Activated T-helper 2 cell treated with anti-CD3 and anti-CD28 coated beads, Interferon-gamma antibody, Interleukin-2, Interleukin-4, amounts not matched to agents 10 μg/mL and 5 μg/mL and 100 μg/mL, durations not matched to agents 14 hours and 24 hours and 36 hours (primary cell): ENCODE measurements around the gene ZNF609. TPM values are rescaled to one million over a fixed set of nuclear protein-coding genes. Genes with fewer than 3 reads are reported as not detected.
"Not testable (repeated sequence)": the region's sequence is repeated elsewhere in the genome, so short reads cannot be mapped to it uniquely, and the experiment has no call there.

Experiments used
- DNase-seq: peaks from one replicate; pipeline ENCODE4 v3.0.0; 2021; ENCODE audit warnings: low spot score
- H3K27ac Mint-ChIP-seq: one replicate; pipeline ENCODE4 v1.8.0; 2021; ENCODE audit warnings: mixed read lengths
- H3K27me3 Mint-ChIP-seq: one replicate; pipeline ENCODE4 v1.8.0; 2021; ENCODE audit warnings: low read depth, mixed read lengths
- H3K36me3 Mint-ChIP-seq: one replicate; pipeline ENCODE4 v1.8.0; 2021; ENCODE audit warnings: low read depth, mixed read lengths
- H3K4me1 Mint-ChIP-seq: one replicate; pipeline ENCODE4 v1.8.0; 2021; ENCODE audit warnings: low read depth, mixed read lengths
- H3K4me3 Mint-ChIP-seq: one replicate; pipeline ENCODE4 v1.8.0; 2021; ENCODE audit warnings: low read depth, mild to moderate bottlenecking, moderate library complexity, mixed read lengths
- H3K9me3 Mint-ChIP-seq: one replicate; pipeline ENCODE4 v1.8.0; 2021; ENCODE audit warnings: mixed read lengths
- intact Hi-C: fragments of 100-400 bp; cut with micrococcal nuclease; formaldehyde crosslinking; loops from one replicate; pipeline ENCODE4 v1.15.1; 2023
- total RNA-seq: library from RNA; stranded (reverse); gene quantifications from 2 replicates; pipeline ENCODE4 v1.2.3, GENCODE V29; 2022

The ZNF609 gene
- total RNA-seq, 1 donor from 2014 or later = 50.9 TPM

DNA sequence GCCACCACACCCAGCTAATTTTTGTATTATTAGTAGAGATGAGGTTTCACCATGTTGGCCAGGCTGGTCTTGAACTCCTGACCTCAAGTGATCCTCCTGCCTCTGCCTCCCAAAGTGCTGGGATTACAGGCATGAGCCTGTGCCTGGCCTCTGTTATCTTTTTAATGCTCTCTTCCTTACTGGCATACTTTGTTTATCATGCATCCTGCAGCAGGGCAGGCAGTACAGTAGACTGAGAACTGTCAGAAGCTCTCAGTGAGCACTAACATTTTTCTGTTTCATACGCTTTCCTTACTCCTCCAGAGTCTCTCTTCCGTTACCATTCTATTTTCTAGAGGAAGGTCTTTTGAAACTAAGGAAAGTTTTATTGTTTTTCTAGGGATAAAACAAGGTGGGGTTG is 35.6 kb downstream of the ZNF609 start:
- H3K27me3 Mint-ChIP-seq, DNase-seq, intact Hi-C loops, H3K4me3 Mint-ChIP-seq, H3K9me3 Mint-ChIP-seq: not testable (repeated sequence)
- Mint-ChIP-seq H3K4me1 (peaks cover 34% of the 10 kb centered on the region), H3K27ac (peak overlapping the region; percentile 14), H3K36me3 (peaks cover 40% of the 10 kb centered on the region)

- Mint-ChIP-seq H3K9me3 (no peaks in the 10 kb centered on the region), H3K27ac (peak overlapping the region; percentile 18), H3K4me3 (no peak overlapping the region), H3K4me1 (peaks cover 58% of the 10 kb centered on the region), H3K27me3 (no peaks in the 10 kb centered on the region), H3K36me3 (peaks cover 58% of the 10 kb centered on the region)
- intact Hi-C loops = no loop called here
- no peak for DNase-seq
Observed at GRCh38 chr15:64500695-64501395, 40.5 kb downstream of the ZNF609 start.

- Mint-ChIP-seq H3K4me3 (no peak overlapping the region), H3K27ac (peak overlapping the region; percentile 18), H3K9me3 (no peaks in the 10 kb centered on the region), H3K4me1 (peaks cover 55% of the 10 kb centered on the region), H3K36me3 (peaks cover 54% of the 10 kb centered on the region), H3K27me3 (no peaks in the 10 kb centered on the region)
- no peak for DNase-seq
- intact Hi-C loops = no loop called here
Observed at GRCh38 chr15:64501396-64501715, 41.0 kb downstream of the ZNF609 start.

DNA sequence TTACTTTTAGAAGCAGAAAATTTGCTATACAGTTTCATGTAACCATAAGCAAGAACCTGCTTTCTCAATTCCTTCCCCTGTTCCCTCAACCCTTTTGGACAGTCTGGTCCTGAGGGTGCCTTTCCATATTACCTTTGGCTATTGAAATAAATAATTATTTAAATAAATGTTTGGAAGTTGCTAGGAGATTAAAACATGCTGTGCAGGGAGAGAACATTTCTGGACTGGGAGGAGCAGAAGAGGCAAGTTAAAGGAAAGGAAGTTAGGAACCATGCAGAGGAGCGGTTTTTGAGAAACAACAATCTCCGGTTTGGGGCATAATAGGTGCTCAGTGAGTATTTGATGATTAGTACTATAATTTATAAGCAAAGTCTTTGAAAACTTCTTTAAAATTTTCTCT is 41.8 kb downstream of the ZNF609 start:
- Mint-ChIP-seq H3K4me1 (peaks cover 58% of the 10 kb centered on the region), H3K27ac (peak overlapping the region; percentile 20), H3K4me3 (peak overlapping the region; percentile 22), H3K27me3 (no peaks in the 10 kb centered on the region), H3K36me3 (peaks cover 53% of the 10 kb centered on the region), H3K9me3 (no peaks in the 10 kb centered on the region)
- intact Hi-C loops = no loop called here
- no peak for DNase-seq

DNA sequence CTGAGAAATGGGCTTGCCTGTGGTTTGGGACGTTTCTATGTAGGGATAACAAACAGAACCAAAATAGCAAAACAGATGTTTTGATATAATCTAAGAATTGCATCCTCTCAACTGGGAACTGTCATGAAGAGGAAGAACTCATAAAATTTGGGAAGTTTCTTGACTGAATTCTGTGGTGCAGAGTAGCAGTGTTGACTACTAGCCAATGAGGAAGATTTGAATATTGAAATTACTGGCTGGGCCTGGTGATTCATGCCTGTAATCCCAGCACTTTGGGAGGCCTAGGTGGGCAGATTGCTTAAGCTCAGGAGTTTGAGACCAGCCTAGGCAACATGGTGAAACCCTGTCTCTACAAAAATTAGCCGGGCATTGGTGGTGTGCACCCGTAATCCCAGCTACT is 42.2 kb downstream of the ZNF609 start:
- Mint-ChIP-seq H3K27ac (peak overlapping the region; percentile 20), H3K9me3 (no peaks in the 10 kb centered on the region), H3K4me3 (peak overlapping the region; percentile 34), H3K27me3 (no peaks in the 10 kb centered on the region), H3K4me1 (peaks cover 59% of the 10 kb centered on the region), H3K36me3 (peaks cover 54% of the 10 kb centered on the region)
- intact Hi-C loops = no loop called here
- DNase-seq = no peak

DNA sequence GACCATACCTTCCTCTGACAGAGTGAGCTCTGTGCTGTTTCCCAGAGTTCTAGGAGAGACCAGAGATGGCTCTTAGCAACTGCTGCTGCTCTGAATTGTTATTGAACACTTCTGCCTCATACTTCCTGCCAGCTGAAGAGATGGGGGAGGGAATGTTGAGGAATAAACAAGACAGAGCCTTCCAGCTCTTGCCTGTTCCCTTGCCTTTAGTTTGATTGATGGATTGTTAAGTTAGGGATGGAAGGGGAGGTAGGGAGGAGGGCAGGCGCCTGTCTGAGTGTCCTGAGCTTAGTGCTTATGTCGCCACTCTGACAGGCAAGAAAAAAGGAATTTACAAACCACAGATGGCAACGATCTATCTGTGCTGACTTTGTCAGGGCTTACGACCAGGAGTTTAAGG is 42.8 kb downstream of the ZNF609 start:
- no peaks in the 10 kb centered on the region for H3K9me3 Mint-ChIP-seq
- peak overlapping the region; percentile 34 for H3K4me3 Mint-ChIP-seq
- H3K27me3 Mint-ChIP-seq = no peaks in the 10 kb centered on the region
- H3K27ac Mint-ChIP-seq = peak overlapping the region; percentile 20
- H3K36me3 Mint-ChIP-seq = peaks cover 61% of the 10 kb centered on the region
- peaks cover 64% of the 10 kb centered on the region for H3K4me1 Mint-ChIP-seq
- intact Hi-C loops = no loop called here
- DNase-seq = no peak

DNA sequence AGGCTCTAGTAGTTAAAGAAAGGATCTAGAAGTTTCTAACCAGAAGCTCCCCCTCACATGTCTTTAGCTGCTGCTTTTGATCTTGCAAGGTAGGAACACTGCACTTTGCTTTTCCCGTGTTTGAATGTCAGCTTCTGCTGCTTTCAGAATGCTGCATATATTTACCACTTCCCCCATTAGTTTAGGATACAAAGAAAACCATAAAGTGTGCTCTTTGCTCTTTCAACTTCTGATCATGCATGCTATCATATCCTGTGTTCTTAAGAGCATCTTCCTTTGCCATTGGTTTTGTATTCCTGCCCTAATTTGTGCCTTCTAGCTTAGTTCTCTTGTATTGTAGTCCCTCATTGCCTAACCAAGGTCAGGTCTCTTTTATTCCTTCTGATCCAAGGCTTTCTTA is 43.3 kb downstream of the ZNF609 start:
- no peak for DNase-seq
- intact Hi-C loops = no loop called here

DNA sequence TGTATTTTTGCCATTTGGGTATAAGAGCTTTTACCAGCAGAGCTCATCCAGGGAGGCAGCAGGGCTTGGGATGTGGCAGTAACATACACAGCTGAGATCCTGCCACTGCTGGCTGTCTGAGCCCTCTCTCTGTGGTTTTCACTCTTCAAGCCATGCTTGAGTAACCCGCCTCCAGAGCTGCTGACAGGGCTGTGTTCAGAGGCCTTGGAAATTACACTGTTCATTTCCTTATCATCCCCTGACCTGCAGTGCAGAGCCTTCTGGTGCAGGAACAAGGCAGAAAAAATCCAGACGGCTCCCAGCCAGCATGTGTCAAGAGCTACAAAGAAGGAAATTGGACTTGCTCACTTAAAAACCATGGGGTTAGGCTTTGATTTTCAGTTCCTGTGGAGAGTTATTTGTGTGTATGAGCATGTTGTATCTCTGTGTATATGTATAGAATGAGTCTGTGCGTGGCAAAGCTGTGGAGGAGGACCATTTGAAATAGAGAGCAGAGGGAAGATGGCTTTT is 47.0 kb downstream of the ZNF609 start:
- peaks cover 38% of the 10 kb centered on the region for H3K36me3 Mint-ChIP-seq
- intact Hi-C loops = loop anchor here (2.0 to 5.0 kb wide), 2 partner anchors 25 to 80 kb away; no protein-coding TSS in a partner anchor
- peak overlapping the region; percentile 66 for H3K27ac Mint-ChIP-seq
- no peak overlapping the region for H3K4me3 Mint-ChIP-seq
- DNase-seq = no peak
- H3K9me3 Mint-ChIP-seq = no peaks in the 10 kb centered on the region
- peaks cover 53% of the 10 kb centered on the region for H3K4me1 Mint-ChIP-seq
- no peaks in the 10 kb centered on the region for H3K27me3 Mint-ChIP-seq

More for the DNA sequence above, 43.3 kb downstream of the ZNF609 start:
- no peaks in the 10 kb centered on the region for H3K9me3 Mint-ChIP-seq
- no peaks in the 10 kb centered on the region for H3K27me3 Mint-ChIP-seq
- peaks cover 61% of the 10 kb centered on the region for H3K36me3 Mint-ChIP-seq
- H3K4me1 Mint-ChIP-seq = peaks cover 65% of the 10 kb centered on the region
- peak overlapping the region; percentile 20 for H3K27ac Mint-ChIP-seq
- H3K4me3 Mint-ChIP-seq = no peak overlapping the region

DNA sequence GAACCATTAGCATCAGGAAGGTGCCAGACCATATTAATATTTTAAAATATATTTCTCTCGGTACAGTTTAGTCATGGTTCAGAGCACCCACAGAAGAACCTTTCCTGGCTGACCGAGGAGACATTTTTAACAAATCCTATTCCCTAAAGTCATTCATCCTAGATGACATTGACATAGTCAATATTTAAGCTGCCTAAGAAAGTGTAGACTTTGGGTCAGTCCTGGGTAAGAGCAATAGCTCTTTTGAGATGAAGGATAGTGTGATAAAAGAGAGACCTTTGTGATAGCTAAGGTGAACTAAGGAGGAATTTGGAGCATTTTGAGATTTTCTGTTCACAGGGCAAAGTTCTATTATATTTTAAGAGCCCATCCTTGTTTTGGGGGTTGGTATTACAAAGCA is 47.5 kb downstream of the ZNF609 start:
- intact Hi-C loops = loop anchor here (2.0 to 5.0 kb wide), 2 partner anchors 25 to 81 kb away; no protein-coding TSS in a partner anchor
- H3K4me3 Mint-ChIP-seq = no peak overlapping the region
- H3K27ac Mint-ChIP-seq = peak overlapping the region; percentile 66
- H3K36me3 Mint-ChIP-seq = peaks cover 37% of the 10 kb centered on the region
- H3K4me1 Mint-ChIP-seq = peaks cover 48% of the 10 kb centered on the region
- H3K27me3 Mint-ChIP-seq = no peaks in the 10 kb centered on the region
- DNase-seq = no peak
- no peaks in the 10 kb centered on the region for H3K9me3 Mint-ChIP-seq

- no peak for DNase-seq
- peak overlapping the region; percentile 30 for H3K27ac Mint-ChIP-seq
- H3K36me3 Mint-ChIP-seq = peaks cover 40% of the 10 kb centered on the region
- H3K4me3 Mint-ChIP-seq = peak overlapping the region; percentile 5
- H3K27me3 Mint-ChIP-seq = no peaks in the 10 kb centered on the region
- H3K9me3 Mint-ChIP-seq = no peaks in the 10 kb centered on the region
- peaks cover 48% of the 10 kb centered on the region for H3K4me1 Mint-ChIP-seq
- intact Hi-C loops = no loop called here
Observed at GRCh38 chr15:64513823-64514222, 53.4 kb downstream of the ZNF609 start.

DNA sequence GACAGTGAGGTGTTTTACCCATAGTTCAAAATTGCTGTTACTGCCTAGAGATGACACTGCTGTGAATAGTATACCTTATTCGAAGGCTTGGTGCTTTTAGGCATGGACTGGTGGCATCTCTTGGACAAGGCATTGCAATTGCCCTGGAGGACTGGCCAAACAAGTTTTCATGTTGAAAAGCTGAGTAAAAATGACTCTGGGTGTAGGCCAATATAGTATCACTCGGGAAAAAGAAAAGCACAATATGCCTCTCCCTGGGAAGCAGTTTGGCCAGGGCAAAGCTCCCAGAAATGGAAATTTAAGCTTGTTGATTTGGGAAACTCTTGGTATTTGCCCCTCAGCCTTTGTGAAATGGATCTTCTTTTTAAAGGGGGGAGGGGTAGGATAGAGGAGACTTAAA is 54.8 kb downstream of the ZNF609 start:
- Mint-ChIP-seq H3K4me3 (no peak overlapping the region), H3K4me1 (peaks cover 47% of the 10 kb centered on the region), H3K36me3 (peaks cover 39% of the 10 kb centered on the region), H3K9me3 (no peaks in the 10 kb centered on the region), H3K27ac (no peak overlapping the region), H3K27me3 (no peaks in the 10 kb centered on the region)
- DNase-seq = no peak
- intact Hi-C loops = no loop called here

DNA sequence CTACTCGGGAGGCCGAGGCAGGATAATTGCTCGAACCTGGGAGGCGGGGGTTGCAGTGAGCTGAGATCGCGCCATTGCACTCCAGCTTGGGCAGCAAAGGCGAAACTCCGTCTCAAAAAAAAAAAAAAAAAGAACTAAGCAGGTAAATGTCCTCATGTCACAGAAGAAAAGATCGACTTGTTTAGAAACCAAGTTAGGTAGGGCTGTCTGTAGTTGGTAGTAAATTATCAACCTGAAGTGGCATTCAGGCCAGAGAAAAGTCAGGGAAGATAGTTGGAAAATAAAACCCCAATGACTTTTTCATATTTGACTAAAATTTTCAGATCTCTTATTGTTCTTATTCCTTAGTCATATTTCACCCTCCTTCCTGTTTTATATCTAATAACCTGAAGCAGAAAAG is 55.4 kb downstream of the ZNF609 start:
- H3K4me1 Mint-ChIP-seq = peaks cover 47% of the 10 kb centered on the region
- no peak overlapping the region for H3K27ac Mint-ChIP-seq
- H3K27me3 Mint-ChIP-seq = no peaks in the 10 kb centered on the region
- H3K36me3 Mint-ChIP-seq = peaks cover 43% of the 10 kb centered on the region
- no peaks in the 10 kb centered on the region for H3K9me3 Mint-ChIP-seq
- DNase-seq = no peak
- intact Hi-C loops = no loop called here
- no peak overlapping the region for H3K4me3 Mint-ChIP-seq

- peaks cover 49% of the 10 kb centered on the region for H3K36me3 Mint-ChIP-seq
- peaks cover 41% of the 10 kb centered on the region for H3K4me1 Mint-ChIP-seq
- H3K9me3 Mint-ChIP-seq = no peaks in the 10 kb centered on the region
- H3K27me3 Mint-ChIP-seq = no peaks in the 10 kb centered on the region
- DNase-seq = no peak
- intact Hi-C loops = no loop called here
- H3K4me3 Mint-ChIP-seq = no peak overlapping the region
- no peak overlapping the region for H3K27ac Mint-ChIP-seq
Observed at GRCh38 chr15:64519897-64520296, 59.5 kb downstream of the ZNF609 start.
